ENCODE results near the gene CCND2. TPM values are rescaled to one million over a fixed set of nuclear protein-coding genes. Genes with fewer than 3 reads are reported as not detected.

Gene CCND2
- total and polyA plus RNA-seq, 2 experiments from 2014 or later = 75.6 to 224 TPM

DNA sequence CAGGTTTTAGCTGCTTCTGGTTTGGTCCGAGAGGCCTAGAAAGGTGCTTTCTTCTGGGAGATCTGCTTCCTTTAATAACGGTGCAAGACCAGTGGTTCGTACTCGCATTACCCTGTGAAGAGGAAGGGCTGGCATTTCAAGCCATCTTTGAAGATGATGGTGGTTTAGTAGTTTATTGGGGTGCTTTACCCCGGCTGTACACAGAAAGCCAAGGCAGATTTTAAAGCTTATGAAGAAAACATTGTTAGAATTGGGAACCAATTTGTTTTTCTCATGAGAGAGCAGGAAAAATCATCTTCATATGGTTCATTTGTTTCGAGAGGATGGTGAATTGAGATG, 3.6 kb downstream of the CCND2 start (continued):
- TF ChIP-seq, protein P1, sequence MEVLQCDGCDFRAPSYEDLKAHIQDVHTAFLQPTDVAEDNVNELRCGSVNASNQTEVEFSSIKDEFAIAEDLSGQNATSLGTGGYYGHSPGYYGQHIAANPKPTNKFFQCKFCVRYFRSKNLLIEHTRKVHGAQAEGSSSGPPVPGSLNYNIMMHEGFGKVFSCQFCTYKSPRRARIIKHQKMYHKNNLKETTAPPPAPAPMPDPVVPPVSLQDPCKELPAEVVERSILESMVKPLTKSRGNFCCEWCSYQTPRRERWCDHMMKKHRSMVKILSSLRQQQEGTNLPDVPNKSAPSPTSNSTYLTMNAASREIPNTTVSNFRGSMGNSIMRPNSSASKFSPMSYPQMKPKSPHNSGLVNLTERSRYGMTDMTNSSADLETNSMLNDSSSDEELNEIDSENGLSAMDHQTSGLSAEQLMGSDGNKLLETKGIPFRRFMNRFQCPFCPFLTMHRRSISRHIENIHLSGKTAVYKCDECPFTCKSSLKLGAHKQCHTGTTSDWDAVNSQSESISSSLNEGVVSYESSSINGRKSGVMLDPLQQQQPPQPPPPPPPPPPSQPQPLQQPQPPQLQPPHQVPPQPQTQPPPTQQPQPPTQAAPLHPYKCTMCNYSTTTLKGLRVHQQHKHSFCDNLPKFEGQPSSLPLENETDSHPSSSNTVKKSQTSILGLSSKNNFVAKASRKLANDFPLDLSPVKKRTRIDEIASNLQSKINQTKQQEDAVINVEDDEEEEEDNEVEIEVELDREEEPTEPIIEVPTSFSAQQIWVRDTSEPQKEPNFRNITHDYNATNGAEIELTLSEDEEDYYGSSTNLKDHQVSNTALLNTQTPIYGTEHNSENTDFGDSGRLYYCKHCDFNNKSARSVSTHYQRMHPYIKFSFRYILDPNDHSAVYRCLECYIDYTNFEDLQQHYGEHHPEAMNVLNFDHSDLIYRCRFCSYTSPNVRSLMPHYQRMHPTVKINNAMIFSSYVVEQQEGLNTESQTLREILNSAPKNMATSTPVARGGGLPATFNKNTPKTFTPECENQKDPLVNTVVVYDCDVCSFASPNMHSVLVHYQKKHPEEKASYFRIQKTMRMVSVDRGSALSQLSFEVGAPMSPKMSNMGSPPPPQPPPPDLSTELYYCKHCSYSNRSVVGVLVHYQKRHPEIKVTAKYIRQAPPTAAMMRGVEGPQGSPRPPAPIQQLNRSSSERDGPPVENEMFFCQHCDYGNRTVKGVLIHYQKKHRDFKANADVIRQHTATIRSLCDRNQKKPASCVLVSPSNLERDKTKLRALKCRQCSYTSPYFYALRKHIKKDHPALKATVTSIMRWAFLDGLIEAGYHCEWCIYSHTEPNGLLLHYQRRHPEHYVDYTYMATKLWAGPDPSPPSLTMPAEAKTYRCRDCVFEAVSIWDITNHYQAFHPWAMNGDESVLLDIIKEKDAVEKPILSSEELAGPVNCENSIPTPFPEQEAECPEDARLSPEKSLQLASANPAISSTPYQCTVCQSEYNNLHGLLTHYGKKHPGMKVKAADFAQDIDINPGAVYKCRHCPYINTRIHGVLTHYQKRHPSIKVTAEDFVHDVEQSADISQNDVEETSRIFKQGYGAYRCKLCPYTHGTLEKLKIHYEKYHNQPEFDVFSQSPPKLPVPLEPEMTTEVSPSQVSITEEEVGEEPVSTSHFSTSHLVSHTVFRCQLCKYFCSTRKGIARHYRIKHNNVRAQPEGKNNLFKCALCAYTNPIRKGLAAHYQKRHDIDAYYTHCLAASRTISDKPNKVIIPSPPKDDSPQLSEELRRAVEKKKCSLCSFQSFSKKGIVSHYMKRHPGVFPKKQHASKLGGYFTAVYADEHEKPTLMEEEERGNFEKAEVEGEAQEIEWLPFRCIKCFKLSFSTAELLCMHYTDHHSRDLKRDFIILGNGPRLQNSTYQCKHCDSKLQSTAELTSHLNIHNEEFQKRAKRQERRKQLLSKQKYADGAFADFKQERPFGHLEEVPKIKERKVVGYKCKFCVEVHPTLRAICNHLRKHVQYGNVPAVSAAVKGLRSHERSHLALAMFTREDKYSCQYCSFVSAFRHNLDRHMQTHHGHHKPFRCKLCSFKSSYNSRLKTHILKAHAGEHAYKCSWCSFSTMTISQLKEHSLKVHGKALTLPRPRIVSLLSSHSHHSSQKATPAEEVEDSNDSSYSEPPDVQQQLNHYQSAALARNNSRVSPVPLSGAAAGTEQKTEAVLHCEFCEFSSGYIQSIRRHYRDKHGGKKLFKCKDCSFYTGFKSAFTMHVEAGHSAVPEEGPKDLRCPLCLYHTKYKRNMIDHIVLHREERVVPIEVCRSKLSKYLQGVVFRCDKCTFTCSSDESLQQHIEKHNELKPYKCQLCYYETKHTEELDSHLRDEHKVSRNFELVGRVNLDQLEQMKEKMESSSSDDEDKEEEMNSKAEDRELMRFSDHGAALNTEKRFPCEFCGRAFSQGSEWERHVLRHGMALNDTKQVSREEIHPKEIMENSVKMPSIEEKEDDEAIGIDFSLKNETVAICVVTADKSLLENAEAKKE (CRISPR knock-in tag; IDR thresholded peaks at IDR 0.05) = no peak
- TF ChIP-seq CREB1 (CRISPR knock-in tag; IDR thresholded peaks at IDR 0.05; ENCODE audit: low read depth) = no peak

GRCh38 chr12:4277857-4278256, 4.3 kb downstream of the CCND2 start:
- no peak overlapping the region; the same call in 1 of the 2 replicates for H3K4me3 ChIP-seq
- H4K20me1 ChIP-seq (replicated peaks; ENCODE audit: insufficient read depth) = peaks cover 48% of the 10 kb centered on the region
- no peak overlapping the region for H2AFZ ChIP-seq
- H3K27me3 Mint-ChIP-seq (ENCODE audit: insufficient read depth, low read depth, poor library complexity) = peaks cover 33% of the 10 kb centered on the region
- H3K4me2 ChIP-seq = peak overlapping the region; percentile 64
- H3K4me3 Mint-ChIP-seq = peak overlapping the region; percentile 48; the same call in 2 of the 3 replicates
- H3K27me3 ChIP-seq (ENCODE audit: insufficient read depth) = peaks cover 4% of the 10 kb centered on the region
- H3F3A ChIP-seq (replicated peaks; ENCODE audit: low read depth) = peaks cover 37% of the 10 kb centered on the region
- peak overlapping the region; percentile 34 for H3K27ac ChIP-seq (ENCODE audit: low read depth)
- DNase-seq (ENCODE audit: low spot score) (no peak), ATAC-seq (no peak)
- peaks cover 34% of the 10 kb centered on the region for H3K4me1 ChIP-seq (ENCODE audit: insufficient read depth)
- H3K9me3 Mint-ChIP-seq = peaks cover 2% of the 10 kb centered on the region; the same call in 2 of the 3 replicates
- H3K27ac Mint-ChIP-seq = no peak overlapping the region; the same call in 1 of the 2 replicates
- H3K9me2 ChIP-seq (ENCODE audit: insufficient read depth) = no peaks in the 10 kb centered on the region
- TF ChIP-seq, protein P2, sequence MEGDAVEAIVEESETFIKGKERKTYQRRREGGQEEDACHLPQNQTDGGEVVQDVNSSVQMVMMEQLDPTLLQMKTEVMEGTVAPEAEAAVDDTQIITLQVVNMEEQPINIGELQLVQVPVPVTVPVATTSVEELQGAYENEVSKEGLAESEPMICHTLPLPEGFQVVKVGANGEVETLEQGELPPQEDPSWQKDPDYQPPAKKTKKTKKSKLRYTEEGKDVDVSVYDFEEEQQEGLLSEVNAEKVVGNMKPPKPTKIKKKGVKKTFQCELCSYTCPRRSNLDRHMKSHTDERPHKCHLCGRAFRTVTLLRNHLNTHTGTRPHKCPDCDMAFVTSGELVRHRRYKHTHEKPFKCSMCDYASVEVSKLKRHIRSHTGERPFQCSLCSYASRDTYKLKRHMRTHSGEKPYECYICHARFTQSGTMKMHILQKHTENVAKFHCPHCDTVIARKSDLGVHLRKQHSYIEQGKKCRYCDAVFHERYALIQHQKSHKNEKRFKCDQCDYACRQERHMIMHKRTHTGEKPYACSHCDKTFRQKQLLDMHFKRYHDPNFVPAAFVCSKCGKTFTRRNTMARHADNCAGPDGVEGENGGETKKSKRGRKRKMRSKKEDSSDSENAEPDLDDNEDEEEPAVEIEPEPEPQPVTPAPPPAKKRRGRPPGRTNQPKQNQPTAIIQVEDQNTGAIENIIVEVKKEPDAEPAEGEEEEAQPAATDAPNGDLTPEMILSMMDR (conservative IDR thresholded peaks at IDR 0.05; ENCODE audit: low read depth in 2 of 2) = no peak
- no peak for TF ChIP-seq ETS1 (IDR thresholded peaks at IDR 0.05)
- TF ChIP-seq POLR2AphosphoS5 (IDR thresholded peaks at IDR 0.05; ENCODE audit: low read depth) = no peak
- TF ChIP-seq, protein P1 (CRISPR knock-in tag; IDR thresholded peaks at IDR 0.05) = no peak
- no peak for TF ChIP-seq EZH2 (IDR thresholded peaks at IDR 0.05; ENCODE audit: low read depth, unreplicated experiment)
- TF ChIP-seq CREB1 (CRISPR knock-in tag; IDR thresholded peaks at IDR 0.05; ENCODE audit: low read depth) = no peak
- H3K36me3 Mint-ChIP-seq (ENCODE audit: low read depth) = peaks cover 85% of the 10 kb centered on the region
- H3K36me3 ChIP-seq (ENCODE audit: insufficient read depth) = peaks cover 59% of the 10 kb centered on the region
- peaks cover 61% of the 10 kb centered on the region for H3K4me1 Mint-ChIP-seq
- peaks cover 88% of the 10 kb centered on the region for H3K79me2 ChIP-seq (replicated peaks; ENCODE audit: insufficient read depth)
